WERI-Rb-1 (cell line): ENCODE data around the gene MAP1LC3C.

Experiments used
- DNase-seq: peaks from one replicate; pipeline ENCODE4 v3.0.0-alpha.2; 2020
- H3K27ac ChIP-seq: fragments of 250-450 bp; sonication (Bioruptor Pico); 2 replicates; pipeline ENCODE4 v1.5.1; 2020; ENCODE audit warnings: mild to moderate bottlenecking, moderate library complexity
- H3K27me3 ChIP-seq: fragments of 250-450 bp; sonication (Bioruptor Pico); 2 replicates; pipeline ENCODE4 v1.5.1; 2021; ENCODE audit warnings: mild to moderate bottlenecking, low read depth, moderate library complexity; ENCODE audit not compliant: insufficient read depth, severe bottlenecking
- H3K36me3 ChIP-seq: fragments of 250-450 bp; sonication (Bioruptor Pico); 2 replicates; pipeline ENCODE4 v1.5.1; 2020; ENCODE audit warnings: mild to moderate bottlenecking, moderate library complexity
- H3K4me3 ChIP-seq: 2 replicates; pipeline ENCODE4 v1.5.1; 2011; ENCODE audit warnings: low read depth, mild to moderate bottlenecking, control low read depth, low read length
- H3K9me3 ChIP-seq: fragments of 250-450 bp; sonication (Bioruptor Pico); 2 replicates; pipeline ENCODE4 v1.5.1; 2021; ENCODE audit warnings: mild to moderate bottlenecking, moderate library complexity; ENCODE audit not compliant: severe bottlenecking
- CTCF ChIP-seq: IDR thresholded peaks from 2 replicates; pipeline ENCODE4 v1.5.1; 2011; ENCODE audit warnings: low read depth, mild to moderate bottlenecking, control low read depth, inconsistent platforms, low read length

Gene MAP1LC3C

GRCh38 chr1:242023805-242024204, 24.9 kb upstream of the MAP1LC3C start:
- Histone ChIP-seq H3K27ac (no peak overlapping the region), H3K27me3 (no peaks in the 10 kb centered on the region), H3K36me3 (no peaks in the 10 kb centered on the region), H3K4me3 (no peak overlapping the region), H3K9me3 (no peaks in the 10 kb centered on the region)
- TF ChIP-seq CTCF = no peak
- no peak for DNase-seq

DNA sequence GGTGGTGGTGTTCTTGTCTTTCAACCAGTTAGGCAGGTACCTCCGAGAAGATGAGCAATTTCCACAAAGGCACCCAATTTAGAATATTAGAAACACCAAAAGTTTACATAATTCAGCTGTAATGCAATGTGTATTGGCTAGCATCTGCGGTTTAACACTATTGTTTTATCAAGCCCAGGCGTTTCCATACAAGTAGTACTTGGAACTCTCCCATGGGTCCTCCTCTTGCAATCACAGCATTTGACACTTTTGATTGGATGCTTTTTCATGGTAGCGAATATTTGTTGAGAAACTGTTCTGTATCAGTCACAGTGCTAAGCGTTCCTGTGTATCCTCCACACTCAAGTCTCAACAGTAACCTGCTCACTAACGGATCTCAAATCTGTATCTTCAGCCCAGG, 20.1 kb upstream of the MAP1LC3C start:
- no peak for DNase-seq
- no peaks in the 10 kb centered on the region for H3K9me3 ChIP-seq
- H3K27ac ChIP-seq = no peak overlapping the region
- H3K4me3 ChIP-seq = no peak overlapping the region
- no peaks in the 10 kb centered on the region for H3K27me3 ChIP-seq
- TF ChIP-seq CTCF = no peak
- H3K36me3 ChIP-seq = no peaks in the 10 kb centered on the region

GRCh38 chr1:242017580-242018233, 18.8 kb upstream of the MAP1LC3C start:
- Histone ChIP-seq H3K36me3 (no peaks in the 10 kb centered on the region), H3K27me3 (no peaks in the 10 kb centered on the region), H3K27ac (no peak overlapping the region), H3K9me3 (no peaks in the 10 kb centered on the region), H3K4me3 (no peak overlapping the region)
- peak; percentile 75 for DNase-seq
- peak; percentile 80 for TF ChIP-seq CTCF

DNA sequence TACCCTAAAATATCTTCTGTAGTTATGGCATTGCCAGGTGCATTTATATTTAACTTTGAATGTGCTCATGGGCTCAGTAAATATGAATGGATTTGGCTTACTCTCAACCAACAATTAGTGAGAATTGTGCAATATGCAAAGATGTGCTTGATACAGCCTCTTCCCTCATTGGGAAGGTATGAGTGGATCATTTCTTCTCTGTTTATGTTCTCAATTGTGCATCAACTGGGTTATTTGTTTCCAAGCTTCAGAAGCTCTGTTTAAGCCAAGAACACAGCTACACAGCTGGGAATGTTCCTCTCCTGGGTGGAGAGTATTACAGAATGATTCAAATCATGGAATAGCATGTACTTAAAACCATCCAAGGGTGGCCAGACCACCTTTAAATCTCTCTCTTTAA, 17.6 kb upstream of the MAP1LC3C start:
- no peak for TF ChIP-seq CTCF
- Histone ChIP-seq H3K27ac (no peak overlapping the region), H3K4me3 (no peak overlapping the region)

DNA sequence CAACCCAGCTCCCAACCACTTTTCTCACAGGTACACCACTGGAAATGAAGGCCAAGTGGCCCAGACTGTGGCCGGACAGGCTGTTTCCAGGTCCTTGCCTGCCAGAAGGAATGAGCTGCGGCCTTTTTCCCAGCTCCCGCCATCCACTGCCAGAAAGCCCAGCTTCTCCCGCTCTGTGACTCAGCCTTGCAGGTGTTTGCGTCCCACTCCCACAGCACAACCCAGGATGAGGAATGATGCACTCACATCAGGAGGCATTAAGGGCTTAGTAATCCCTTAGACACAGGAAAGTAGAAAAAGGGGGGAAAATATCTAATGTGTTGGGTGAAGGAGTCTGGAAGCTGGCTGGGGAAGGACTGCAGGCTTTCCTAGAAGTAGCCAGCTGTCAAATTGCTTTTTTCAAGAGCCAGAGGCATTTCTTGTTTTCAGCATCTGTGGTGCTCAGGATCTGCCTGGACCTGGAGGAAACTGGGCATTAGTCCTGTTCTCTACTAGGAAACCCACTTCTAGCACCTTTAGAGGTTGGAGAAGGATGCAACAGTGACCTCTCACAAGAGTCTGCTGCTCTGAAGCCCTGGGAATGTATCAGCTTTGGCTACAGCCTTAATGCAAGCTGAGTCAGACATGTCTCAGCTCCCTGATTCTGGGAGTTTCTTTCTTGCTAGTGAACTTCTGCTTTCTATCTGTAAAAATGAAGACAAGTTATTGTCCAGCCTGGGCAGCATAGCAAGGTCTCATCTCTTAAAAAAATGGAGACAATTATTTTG, 13.2 kb upstream of the MAP1LC3C start:
- no peak for TF ChIP-seq CTCF
- H3K36me3 ChIP-seq = no peaks in the 10 kb centered on the region
- H3K4me3 ChIP-seq = no peak overlapping the region
- no peak overlapping the region for H3K27ac ChIP-seq
- H3K9me3 ChIP-seq = no peaks in the 10 kb centered on the region
- H3K27me3 ChIP-seq = no peaks in the 10 kb centered on the region
- peak; percentile 43 for DNase-seq

More for the DNA sequence above, 17.6 kb upstream of the MAP1LC3C start:
- Histone ChIP-seq H3K9me3 (no peaks in the 10 kb centered on the region), H3K36me3 (no peaks in the 10 kb centered on the region), H3K27me3 (no peaks in the 10 kb centered on the region)
- DNase-seq = no peak
